Measurements from ENCODE around the gene EBI3. TPM values are rescaled to one million over a fixed set of nuclear protein-coding genes. Genes with fewer than 3 reads are reported as not detected.
A peak's percentile ranks its signal among the peaks of the same experiment; 100 is the strongest.

The EBI3 gene
- total RNA-seq = 1 to 10 TPM; 1.1 to 5.4 (median 3.6) TPM
- long read RNA-seq, donor 1, partial matches to known transcripts = 0 of 1 reads
- long read RNA-seq, donor 1, other reads (novel, unspliced or antisense) = 0 of 1 reads
- long read RNA-seq, donor 2, transcript EBI3-201 (5 exons, 1,186 nt) = major isoform, 5 of 6 reads
- long read RNA-seq, donor 2, partial matches to known transcripts = 0 of 6 reads
- long read RNA-seq, donor 2, other reads (novel, unspliced or antisense) = 1 of 6 reads

DNA sequence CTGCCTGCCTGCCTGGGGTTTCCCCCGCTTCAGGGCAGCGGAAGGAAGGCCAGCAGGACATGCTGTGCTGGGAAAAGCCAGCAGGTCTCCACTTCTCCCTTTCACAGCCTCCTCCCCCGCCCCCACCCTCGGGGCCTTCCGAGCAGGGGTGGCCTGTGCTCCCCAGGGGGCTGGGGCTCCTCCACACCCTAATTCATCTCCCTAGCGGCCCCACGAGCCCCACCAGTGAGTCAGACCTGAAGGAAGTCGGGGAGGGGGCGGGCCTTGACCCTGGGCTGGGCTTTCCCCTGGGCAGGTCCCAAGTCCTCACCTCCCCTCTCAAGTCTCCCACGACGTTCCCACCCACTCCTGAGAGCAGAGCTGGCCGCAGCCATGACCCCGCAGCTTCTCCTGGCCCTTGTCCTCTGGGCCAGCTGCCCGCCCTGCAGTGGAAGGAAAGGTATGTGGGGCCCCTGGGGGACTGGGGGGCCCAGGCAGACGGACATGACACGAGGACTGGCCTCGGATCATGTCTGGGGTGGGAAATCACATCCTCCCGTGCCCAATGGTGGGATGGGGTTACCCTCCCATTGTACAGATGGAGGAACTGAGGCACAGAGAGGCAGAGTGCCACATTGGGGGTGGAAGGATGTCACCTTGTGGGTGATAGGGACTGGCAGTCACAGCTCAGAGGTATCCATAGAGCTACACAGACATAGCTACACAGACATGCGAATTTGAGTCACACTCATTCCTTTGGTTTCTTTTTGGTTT lies at the start of gene EBI3:
Gene EBI3, plus strand, starts transcription at position 345 of the 753 bp plus-strand sequence. Its CDS starts 28 bp downstream, at position 373.
- Histone ChIP-seq H3K4me3 (no peak within 1 kb of the TSS), H3K9me3 (no peaks in the 10 kb centered on the region), H3K4me1 (ENCODE audit: low read depth) (no peaks in the 10 kb centered on the region), H3K36me3 (ENCODE audit: low read depth) (no peaks in the 10 kb centered on the region)
- intact Hi-C loops (cut with DNase I, micrococcal nuclease) = no loop called here
- DNase-seq (peak in 1 of 3 donors; percentile 60), ATAC-seq (peak; percentile 59)
- TF ChIP-seq, protein P1, sequence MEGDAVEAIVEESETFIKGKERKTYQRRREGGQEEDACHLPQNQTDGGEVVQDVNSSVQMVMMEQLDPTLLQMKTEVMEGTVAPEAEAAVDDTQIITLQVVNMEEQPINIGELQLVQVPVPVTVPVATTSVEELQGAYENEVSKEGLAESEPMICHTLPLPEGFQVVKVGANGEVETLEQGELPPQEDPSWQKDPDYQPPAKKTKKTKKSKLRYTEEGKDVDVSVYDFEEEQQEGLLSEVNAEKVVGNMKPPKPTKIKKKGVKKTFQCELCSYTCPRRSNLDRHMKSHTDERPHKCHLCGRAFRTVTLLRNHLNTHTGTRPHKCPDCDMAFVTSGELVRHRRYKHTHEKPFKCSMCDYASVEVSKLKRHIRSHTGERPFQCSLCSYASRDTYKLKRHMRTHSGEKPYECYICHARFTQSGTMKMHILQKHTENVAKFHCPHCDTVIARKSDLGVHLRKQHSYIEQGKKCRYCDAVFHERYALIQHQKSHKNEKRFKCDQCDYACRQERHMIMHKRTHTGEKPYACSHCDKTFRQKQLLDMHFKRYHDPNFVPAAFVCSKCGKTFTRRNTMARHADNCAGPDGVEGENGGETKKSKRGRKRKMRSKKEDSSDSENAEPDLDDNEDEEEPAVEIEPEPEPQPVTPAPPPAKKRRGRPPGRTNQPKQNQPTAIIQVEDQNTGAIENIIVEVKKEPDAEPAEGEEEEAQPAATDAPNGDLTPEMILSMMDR (IDR thresholded peaks at IDR 0.05) = no peak

DNA sequence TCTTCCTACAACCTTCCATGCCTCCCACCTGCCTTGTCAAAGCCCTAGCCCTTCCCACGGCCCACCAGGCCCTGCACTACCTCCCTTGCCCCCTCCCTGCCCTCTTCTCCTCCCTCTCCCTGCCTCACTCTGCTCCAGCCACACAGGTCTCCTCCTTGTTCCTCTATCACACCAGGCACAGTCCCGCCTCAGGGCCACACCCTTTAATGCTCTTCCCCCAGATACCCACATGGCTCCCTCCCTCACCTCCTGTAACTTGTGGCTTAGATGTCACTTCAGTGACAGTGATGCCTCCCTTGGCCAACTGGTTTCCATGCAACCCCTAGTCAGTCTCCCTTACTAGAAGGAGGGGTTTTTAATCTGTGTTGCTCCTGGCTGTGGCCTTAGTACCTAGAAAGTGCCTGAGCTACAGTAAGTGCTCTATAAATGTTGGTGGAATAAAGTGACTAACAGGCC lies 48.2 kb upstream of the EBI3 start:
- Histone ChIP-seq H3K4me1 (ENCODE audit: low read depth) (peaks cover 23% of the 10 kb centered on the region), H3K9me3 (no peaks in the 10 kb centered on the region), H3K36me3 (ENCODE audit: low read depth) (no peaks in the 10 kb centered on the region), H3K4me3 (no peak overlapping the region)
- TF ChIP-seq, protein P1 (IDR thresholded peaks at IDR 0.05) = no peak
- intact Hi-C loops (cut with DNase I, micrococcal nuclease) = no loop called here
- ATAC-seq (peak; percentile 75), DNase-seq (peak in 2 of 3 donors; percentile 41 to 50)

DNA sequence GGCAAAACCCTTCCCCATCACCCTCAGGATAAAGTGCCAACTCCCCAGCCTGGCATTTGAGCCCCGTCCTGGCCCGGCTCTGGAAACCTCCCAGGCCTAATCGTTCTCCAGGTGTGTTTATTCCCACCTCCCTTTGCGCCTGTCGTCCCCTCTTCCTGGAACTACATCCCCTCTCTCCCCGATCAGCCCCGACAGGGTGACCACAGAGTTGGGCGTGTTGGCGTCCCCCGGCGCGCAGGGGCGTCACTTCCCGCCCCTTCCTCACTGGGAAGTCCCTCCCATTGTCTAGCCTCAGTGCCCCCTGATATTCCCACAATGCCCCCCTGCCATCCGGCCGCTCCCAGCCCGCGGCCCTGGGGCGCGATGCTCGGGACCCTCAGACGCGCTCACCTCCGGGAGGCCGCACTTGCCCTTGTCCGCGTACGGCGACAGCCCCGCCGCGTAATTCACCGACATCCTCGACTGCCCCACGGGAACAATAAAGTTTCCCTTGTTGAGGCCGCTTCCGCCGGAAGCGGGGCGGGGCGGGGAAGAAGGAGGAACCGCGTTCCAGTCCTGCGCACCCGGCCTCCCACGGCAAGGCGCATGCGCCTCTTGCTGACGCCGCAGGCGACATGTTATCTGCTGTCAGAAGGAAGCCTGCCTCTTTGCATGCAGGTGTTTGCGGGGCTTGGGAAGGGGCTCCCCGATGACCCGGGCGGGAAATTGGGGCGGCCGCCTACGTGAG lies 47.1 kb upstream of the EBI3 start, which contains the start of the genes ANKRD24 and SIRT6:
Gene ANKRD24, plus strand, starts transcription at position 606 of the 727 bp plus-strand sequence. CDS start 3,737 bp downstream, outside the sequence.
Gene SIRT6, minus strand, starts transcription at position 480 of the 727 bp plus-strand sequence. Its CDS starts 24 bp downstream, at position 456.
- no peaks in the 10 kb centered on the region for H3K36me3 ChIP-seq (ENCODE audit: low read depth)
- intact Hi-C loops (cut with DNase I, micrococcal nuclease) = no loop called here
- H3K4me1 ChIP-seq (ENCODE audit: low read depth) = peaks cover 23% of the 10 kb centered on the region
- peak; percentile 96 to 98 (median 97) for DNase-seq
- peak; percentile 88 for ATAC-seq
- TF ChIP-seq, protein P1 (IDR thresholded peaks at IDR 0.05) = no peak
- peak within 1 kb of the TSS; percentile 79 for H3K4me3 ChIP-seq
- no peaks in the 10 kb centered on the region for H3K9me3 ChIP-seq

DNA sequence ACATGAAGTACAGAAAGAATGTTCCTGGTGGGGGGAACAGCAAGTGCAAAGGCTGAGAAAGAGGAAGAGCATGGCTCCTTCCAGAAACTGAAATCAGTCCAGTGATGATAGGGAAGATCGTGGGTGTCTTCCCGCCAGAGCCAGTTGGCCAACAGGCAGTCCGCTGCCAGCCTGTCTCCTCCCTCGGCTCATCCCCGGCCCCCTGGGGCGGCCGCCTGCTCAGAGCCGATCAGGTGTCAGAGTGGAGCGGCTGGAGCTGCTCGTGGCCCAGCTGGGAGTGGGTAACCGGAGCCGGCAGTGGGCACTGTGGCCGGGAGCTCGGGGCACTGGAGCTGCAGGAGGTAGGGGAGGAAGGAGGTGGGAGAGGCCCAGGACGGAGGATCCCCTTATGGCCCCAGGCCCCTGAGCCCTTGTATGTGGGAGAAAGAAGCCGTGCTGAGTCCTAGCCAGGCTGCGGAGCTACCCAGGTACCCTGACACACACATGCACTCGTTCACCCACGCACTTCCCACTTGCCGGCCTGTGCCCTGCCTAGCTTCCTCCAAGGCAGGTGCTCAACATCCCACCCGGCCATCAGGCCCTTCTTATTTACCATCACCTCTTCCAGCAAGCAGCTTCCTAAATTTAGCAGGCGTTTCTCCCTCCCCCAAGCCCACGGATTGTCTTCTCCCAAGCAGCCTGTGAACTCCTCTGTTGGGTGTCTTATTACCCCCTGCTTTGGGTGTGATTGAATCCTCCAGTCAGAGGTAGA lies 45.2 kb upstream of the EBI3 start:
- intact Hi-C loops (cut with DNase I, micrococcal nuclease) = no loop called here
- no peak overlapping the region for H3K4me3 ChIP-seq
- DNase-seq (no peak), ATAC-seq (no peak)
- H3K9me3 ChIP-seq = no peaks in the 10 kb centered on the region
- no peaks in the 10 kb centered on the region for H3K36me3 ChIP-seq (ENCODE audit: low read depth)
- H3K4me1 ChIP-seq (ENCODE audit: low read depth) = peaks cover 23% of the 10 kb centered on the region
- TF ChIP-seq, protein P1 (IDR thresholded peaks at IDR 0.05) = no peak

All from mucosa of descending colon (tissue), 3 donors.